K562 (cell line): ENCODE data around the gene PPIL1. TPM values are rescaled to one million over a fixed set of nuclear protein-coding genes. Genes with fewer than 3 reads are reported as not detected.
A peak's percentile ranks its signal among the peaks of the same experiment; 100 is the strongest.

Source experiments
- AFF1 ChIP-seq, 2 experiments: fragments of 450-650 bp; IDR thresholded peaks; 2 replicates each; pipeline ENCODE4 v1.6.1; 2018; ENCODE audit warnings: mild to moderate bottlenecking in 2 of 2, low read depth in 1 of 2; ENCODE audit not compliant: partially characterized antibody in 2 of 2
- BRD9 ChIP-seq: fragments of 450-650 bp; IDR thresholded peaks from 2 replicates; pipeline ENCODE4 v1.6.1; 2018; ENCODE audit warnings: low read depth; ENCODE audit not compliant: partially characterized antibody
- CBFA2T3 ChIP-seq: fragments of 450-650 bp; IDR thresholded peaks from 2 replicates; pipeline ENCODE4 v1.6.1; 2017
- CXXC5 ChIP-seq: fragments of 250-450 bp; sonication (Bioruptor Pico); IDR thresholded peaks from 2 replicates; pipeline ENCODE4 v1.8.0; 2022; ENCODE audit warnings: inconsistent platforms, mild to moderate bottlenecking, moderate library complexity
- E2F6 ChIP-seq, 2 experiments: IDR thresholded peaks; 2 replicates each; pipeline ENCODE4 v1.6.1; 2011; ENCODE audit warnings: borderline replicate concordance in 1 of 2, control low read depth in 1 of 2, low read depth in 1 of 2, low read length in 1 of 2, mild to moderate bottlenecking in 1 of 2, mixed read lengths in 1 of 2, moderate library complexity in 1 of 2; ENCODE audit not compliant: insufficient read depth in 1 of 2, insufficient read length in 1 of 2, poor library complexity in 1 of 2, severe bottlenecking in 1 of 2; ENCODE audit errors: extremely low read depth in 1 of 2
- KAT8 ChIP-seq: fragments of 450-650 bp; IDR thresholded peaks from 2 replicates; pipeline ENCODE4 v1.6.1; 2016; ENCODE audit warnings: low read depth, mild to moderate bottlenecking
- KLF16 ChIP-seq: IDR thresholded peaks from 2 replicates; pipeline ENCODE4 v1.6.1; 2016; ENCODE audit warnings: antibody characterized with exemption
- MCM5 ChIP-seq: fragments of 450-650 bp; IDR thresholded peaks from 2 replicates; pipeline ENCODE4 v1.6.1; 2016; ENCODE audit warnings: low read depth
- MLLT1 ChIP-seq, 2 experiments: fragments of 450-650 bp; IDR thresholded peaks; 2 replicates each; pipeline ENCODE4 v1.6.1; 2016
- MTA1 ChIP-seq: fragments of 450-650 bp; IDR thresholded peaks from 2 replicates; pipeline ENCODE4 v1.6.1; 2017; ENCODE audit warnings: borderline replicate concordance
- NCOA1 ChIP-seq: fragments of 450-650 bp; IDR thresholded peaks from 2 replicates; pipeline ENCODE4 v1.6.1; 2016; ENCODE audit warnings: low read depth
- NCOR1 ChIP-seq: fragments of 450-650 bp; IDR thresholded peaks from 2 replicates; pipeline ENCODE4 v1.6.1; 2016; ENCODE audit warnings: mild to moderate bottlenecking, moderate library complexity
- POLR2AphosphoS2 ChIP-seq: IDR thresholded peaks from 2 replicates; pipeline ENCODE4 v1.6.1; 2012; ENCODE audit warnings: low read length, improper control_type of control experiment
- POLR2B ChIP-seq: fragments of 450-650 bp; IDR thresholded peaks from 2 replicates; pipeline ENCODE4 v1.6.1; 2018; ENCODE audit warnings: low read depth; ENCODE audit not compliant: partially characterized antibody
- SMARCA4 ChIP-seq: fragments of 450-650 bp; IDR thresholded peaks from 2 replicates; pipeline ENCODE4 v1.6.1; 2016
- SMARCE1 ChIP-seq: fragments of 450-650 bp; IDR thresholded peaks from 2 replicates; pipeline ENCODE4 v1.7.1; 2016; ENCODE audit warnings: mild to moderate bottlenecking
- SNIP1 ChIP-seq: fragments of 450-650 bp; IDR thresholded peaks from 2 replicates; pipeline ENCODE4 v1.7.1; 2017; ENCODE audit warnings: low read depth, mild to moderate bottlenecking
- SUPT5H ChIP-seq: fragments of 450-650 bp; IDR thresholded peaks from 2 replicates; pipeline ENCODE4 v1.6.1; 2016
- ZNF316 ChIP-seq: fragments of 450-650 bp; IDR thresholded peaks from 2 replicates; pipeline ENCODE4 v1.6.1; 2016
- ZNF384 ChIP-seq: IDR thresholded peaks from 2 replicates; pipeline ENCODE4 v1.6.1; 2012; ENCODE audit warnings: low read depth, low read length, improper control_type of control experiment
- ZNF395 ChIP-seq: fragments of 200-800 bp; sonication (Bioruptor generic); IDR thresholded peaks from 2 replicates; pipeline ENCODE4 v1.6.1; 2017; ENCODE audit warnings: missing genetic modification characterization, missing compliant biosample characterization
- ZNF766 ChIP-seq: fragments of 200-800 bp; sonication (Bioruptor generic); conservative IDR thresholded peaks from 2 replicates; pipeline ENCODE4 v1.6.1; 2016; ENCODE audit warnings: missing genetic modification characterization, missing compliant biosample characterization
- polyA plus RNA-seq, 8 experiments: library from polyadenylated mRNA; depleted of rRNA in 4 of 8; stranded (reverse) in 5 of 8; unstranded in 3 of 8; fragments of >200 nt; fragmentation: Nextera tagmentation in 2 of 8; fragmentation: Illumina TruSeq in 1 of 8; extraction: Ambion mirVana in 2 of 8; extraction: Trizol in 1 of 8; gene quantifications; 2 replicates each; pipeline versions ENCODE4 v1.2.1 to v1.2.3, GENCODE V29; 2011 to 2014; ENCODE audit warnings: inconsistent platforms in 1 of 8, missing spikeins in 1 of 8
- total RNA-seq, 7 experiments: library from RNA; depleted of rRNA in 6 of 7; stranded (reverse); fragments of >200 nt in 6 of 7; fragmentation: Illumina TruSeq in 2 of 7; extraction: Trizol in 2 of 7; gene quantifications; 2 replicates each; pipeline versions ENCODE4 v1.2.1 to v1.2.3, GENCODE V29; 2011 to 2021; ENCODE audit warnings: low replicate concordance in 1 of 7

The PPIL1 gene
- total and polyA plus RNA-seq, 9 of the 15 experiments (the other 6 are each of a cell fraction or from before 2014, with no cell fraction given), result 65.8 to 205 (median 130) TPM

GRCh38 chr6:36886950-36887618 is 12.5 kb upstream of the PPIL1 start (continued):
- TF ChIP-seq MLLT1 (IDR thresholded peaks at IDR 0.05) (peak; percentile 94 to 96), CXXC5 (CRISPR knock-in tag) (peak; percentile 49), SUPT5H (peak; percentile 78), MCM5 (no peak), SNIP1 (0 out of 2 replicates have a peak, but pooled peaks have one; percentile 55), KLF16 (no peak), POLR2AphosphoS2 (peak; percentile 3; the same call in 1 of the 2 replicates), POLR2B (peak; percentile 72), ZNF316 (peak; percentile 85), NCOR1 (no peak), CBFA2T3 (no peak; the same call in 1 of the 2 replicates), AFF1 (IDR thresholded peaks at IDR 0.05; ENCODE audit: low read depth in 1 of 2, partially characterized antibody in 2 of 2) (peak in 1 of 2 experiments; percentile 66), NCOA1 (0 out of 2 replicates have a peak, but pooled peaks have one; percentile 35), BRD9 (peak; percentile 90), E2F6 (IDR thresholded peaks at IDR 0.05; ENCODE audit: borderline replicate concordance in 1 of 2, extremely low read depth in 1 of 2, insufficient read depth in 1 of 2, insufficient read length in 1 of 2, low read depth in 1 of 2, low read length in 1 of 2, poor library complexity in 1 of 2, severe bottlenecking in 1 of 2) (peak in 1 of 2 experiments; percentile 44), SMARCE1 (peak; percentile 48; the same call in 1 of the 2 replicates), KAT8 (0 out of 2 replicates have a peak, but pooled peaks have one; percentile 24), ZNF766 (CRISPR knock-in tag) (0 out of 2 replicates have a peak, but pooled peaks have one; percentile 42), MTA1 (peak; percentile 31; the same call in 1 of the 2 replicates), ZNF384 (peak; percentile 87), SMARCA4 (peak; percentile 55), ZNF395 (peak; percentile 13; the same call in 1 of the 2 replicates)
